Renal cortex interstitium (tissue), 15 donors: Measurements from ENCODE around the gene RNF149. TPM values are rescaled to one million over a fixed set of nuclear protein-coding genes. Genes with fewer than 3 reads are reported as not detected.
"Not testable (repeated sequence)": the region's sequence is repeated elsewhere in the genome, so short reads cannot be mapped to it uniquely, and the experiment has no call there.

Experiments used
- DNase-seq, 11 donors: peaks; one replicate each; pipeline ENCODE4 v3.0.0-alpha.2; 2013; ENCODE audit warnings: low read depth in 9 of 11, low spot score in 4 of 11; ENCODE audit errors: extremely low read depth in 1 of 11
- long read RNA-seq, 16 experiments: transcript quantifications; one replicate each; lab custom pipeline, GENCODE V29; 2026
- polyA plus RNA-seq, 3 donors: library from polyadenylated mRNA; unstranded; fragments of 120-200 nt; gene quantifications; one replicate each; pipeline ENCODE4 v1.2.1, GENCODE V29; 2013; ENCODE audit not compliant: insufficient read length in 3 of 3

Gene RNF149
- polyA plus RNA-seq = 10 to 100 TPM; 40.3 to 72.8 (median 47.4) TPM
- long read RNA-seq, donor 1, transcript RNF149-201 (7 exons, 2,458 nt) = major isoform, 8 of 9 reads
- long read RNA-seq, donor 1, partial matches to known transcripts = 0 of 9 reads
- long read RNA-seq, donor 1, other reads (novel, unspliced or antisense) = 0 of 9 reads
- long read RNA-seq, donor 2, partial matches to known transcripts = 0 of 4 reads
- long read RNA-seq, donor 2, other reads (novel, unspliced or antisense) = 0 of 4 reads
- long read RNA-seq, donor 3, transcript RNF149-201 (7 exons, 2,458 nt) = major isoform, 11 of 11 reads
- long read RNA-seq, donor 3, partial matches to known transcripts = 0 of 11 reads
- long read RNA-seq, donor 3, other reads (novel, unspliced or antisense) = 0 of 11 reads
- long read RNA-seq, donor 4, transcript RNF149-201 (7 exons, 2,458 nt) = major isoform, 7 of 7 reads
- long read RNA-seq, donor 4, partial matches to known transcripts = 0 of 7 reads
- long read RNA-seq, donor 4, other reads (novel, unspliced or antisense) = 0 of 7 reads
- long read RNA-seq, donor 5 = 0 reads
- long read RNA-seq, donor 6, transcript RNF149-201 (7 exons, 2,458 nt) = major isoform, 7 of 13 reads
- long read RNA-seq, donor 6, partial matches to known transcripts = 5 of 13 reads
- long read RNA-seq, donor 6, other reads (novel, unspliced or antisense) = 0 of 13 reads
- long read RNA-seq, donor 7, transcript RNF149-201 (7 exons, 2,458 nt) = major isoform, 8 of 18 reads
- long read RNA-seq, donor 7, partial matches to known transcripts = 8 of 18 reads
- long read RNA-seq, donor 7, other reads (novel, unspliced or antisense) = 0 of 18 reads
- long read RNA-seq, donor 8, transcript RNF149-201 (7 exons, 2,458 nt) = major isoform, 22 of 28 reads
- long read RNA-seq, donor 8, partial matches to known transcripts = 5 of 28 reads
- long read RNA-seq, donor 8, other reads (novel, unspliced or antisense) = 0 of 28 reads
- long read RNA-seq, donor 9, transcript RNF149-201 (7 exons, 2,458 nt) = major isoform, 8 of 9 reads
- long read RNA-seq, donor 9, partial matches to known transcripts = 0 of 9 reads
- long read RNA-seq, donor 9, other reads (novel, unspliced or antisense) = 0 of 9 reads
- long read RNA-seq, donor 10, transcript RNF149-201 (7 exons, 2,458 nt) = major isoform, 13 of 13 reads
- long read RNA-seq, donor 10, partial matches to known transcripts = 0 of 13 reads
- long read RNA-seq, donor 10, other reads (novel, unspliced or antisense) = 0 of 13 reads
- long read RNA-seq, donor 11, partial matches to known transcripts = 0 of 3 reads
- long read RNA-seq, donor 11, other reads (novel, unspliced or antisense) = 0 of 3 reads
- long read RNA-seq, donor 12, transcript RNF149-201 (7 exons, 2,458 nt) = major isoform, 6 of 6 reads
- long read RNA-seq, donor 12, partial matches to known transcripts = 0 of 6 reads
- long read RNA-seq, donor 12, other reads (novel, unspliced or antisense) = 0 of 6 reads
- long read RNA-seq, donor 13, transcript RNF149-201 (7 exons, 2,458 nt) = major isoform, 17 of 17 reads
- long read RNA-seq, donor 13, partial matches to known transcripts = 0 of 17 reads
- long read RNA-seq, donor 13, other reads (novel, unspliced or antisense) = 0 of 17 reads
- long read RNA-seq, donor 14, transcript RNF149-201 (7 exons, 2,458 nt) = major isoform, 11 of 11 reads
- long read RNA-seq, donor 14, partial matches to known transcripts = 0 of 11 reads
- long read RNA-seq, donor 14, other reads (novel, unspliced or antisense) = 0 of 11 reads
- long read RNA-seq, donor 15, partial matches to known transcripts = 0 of 4 reads
- long read RNA-seq, donor 15, other reads (novel, unspliced or antisense) = 0 of 4 reads
- long read RNA-seq, donor 16, transcript RNF149-201 (7 exons, 2,458 nt) = major isoform, 28 of 40 reads
- long read RNA-seq, donor 16, partial matches to known transcripts = 10 of 40 reads
- long read RNA-seq, donor 16, other reads (novel, unspliced or antisense) = 0 of 40 reads

- DNase-seq = peak; percentile 78 to 89 (median 86)
These were observed at the start of gene RNF149 for GRCh38 chr2:101308432-101309210. TSS of gene RNF149 (minus strand) at chr2:101308701. CDS start at chr2:101308588, 113 bp downstream.

GRCh38 chr2:101357376-101357775 lies 48.9 kb upstream of the RNF149 start:
- DNase-seq = no peak

GRCh38 chr2:101356521-101356920 lies 48.0 kb upstream of the RNF149 start:
- DNase-seq = no peak

- DNase-seq = no peak
These were observed 47.6 kb upstream of the RNF149 start for GRCh38 chr2:101356055-101356454.

GRCh38 chr2:101355401-101356054 lies 47.0 kb upstream of the RNF149 start:
- DNase-seq = no peak

- no peak for DNase-seq
These were observed 46.2 kb upstream of the RNF149 start for GRCh38 chr2:101354420-101355311.

- not testable (repeated sequence) for DNase-seq
These were observed 44.1 kb upstream of the RNF149 start for GRCh38 chr2:101352631-101353030.

- DNase-seq = no peak
These were observed 42.7 kb upstream of the RNF149 start for GRCh38 chr2:101351207-101351606.

- DNase-seq = no peak
These were observed 41.6 kb upstream of the RNF149 start for GRCh38 chr2:101349893-101350662.

- no peak for DNase-seq
These were observed 40.4 kb upstream of the RNF149 start for GRCh38 chr2:101348883-101349282.

GRCh38 chr2:101346909-101347308 lies 38.4 kb upstream of the RNF149 start:
- no peak for DNase-seq

GRCh38 chr2:101344137-101344536 lies 35.6 kb upstream of the RNF149 start:
- no peak for DNase-seq

GRCh38 chr2:101342625-101343008 lies 34.1 kb upstream of the RNF149 start:
- no peak for DNase-seq

GRCh38 chr2:101341901-101342624 lies 33.6 kb upstream of the RNF149 start:
- peak in 5 of 11 donors; percentile 34 to 45 (median 40) for DNase-seq
